HG03139 (cell line): Measurements from ENCODE around the gene FBLN5.

ENCODE experiments used
- ATAC-seq: cut with Tn5 transposase; IDR thresholded peaks from one replicate; pipeline ENCODE4 v1.9.1; 2021; ENCODE audit not compliant: unreplicated experiment

FBLN5 gene

DNA sequence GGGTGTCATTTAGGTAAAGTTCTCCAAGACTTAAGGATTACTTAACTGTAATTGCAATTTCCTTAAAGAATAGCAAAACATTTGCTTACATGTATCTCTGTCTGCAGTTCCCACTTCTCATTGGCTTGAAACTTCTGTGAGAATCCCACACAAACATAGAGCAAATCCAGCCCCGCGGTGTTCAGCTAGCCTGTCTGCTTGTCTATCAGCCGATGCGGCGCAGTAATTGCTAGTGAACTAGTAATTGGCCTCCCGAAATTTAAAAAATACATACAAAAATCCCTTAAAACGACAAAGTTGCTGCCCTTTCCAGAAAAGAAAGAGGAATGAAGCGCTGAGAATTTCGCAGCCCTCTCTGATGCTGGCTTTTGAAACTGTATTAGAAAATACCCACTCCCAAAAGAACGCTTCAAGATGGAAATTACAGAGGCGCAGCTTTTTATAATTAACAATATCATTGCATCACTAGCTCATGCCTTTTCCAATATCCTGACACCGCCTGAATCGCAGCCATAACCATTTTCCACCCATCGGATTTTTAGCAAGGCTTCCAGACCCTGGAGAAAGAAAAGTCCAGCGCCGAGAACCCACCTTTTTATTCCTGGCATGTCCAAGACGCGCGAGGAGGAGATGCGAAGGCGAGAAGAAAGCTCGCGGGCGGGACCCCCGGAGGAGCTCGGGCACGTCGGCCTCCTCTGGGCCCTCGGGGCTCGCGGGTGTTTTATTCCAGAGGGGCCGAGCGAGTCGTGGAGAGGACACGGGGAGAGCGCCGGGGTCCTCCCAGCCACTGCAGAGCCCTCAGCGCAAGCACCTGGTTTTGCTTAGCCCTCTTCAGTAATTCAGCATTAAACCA lies 646 bp downstream of the FBLN5 start:
- no peak for ATAC-seq

GRCh38 chr14:91945751-91946621 lies 1.5 kb downstream of the FBLN5 start:
- no peak for ATAC-seq

DNA sequence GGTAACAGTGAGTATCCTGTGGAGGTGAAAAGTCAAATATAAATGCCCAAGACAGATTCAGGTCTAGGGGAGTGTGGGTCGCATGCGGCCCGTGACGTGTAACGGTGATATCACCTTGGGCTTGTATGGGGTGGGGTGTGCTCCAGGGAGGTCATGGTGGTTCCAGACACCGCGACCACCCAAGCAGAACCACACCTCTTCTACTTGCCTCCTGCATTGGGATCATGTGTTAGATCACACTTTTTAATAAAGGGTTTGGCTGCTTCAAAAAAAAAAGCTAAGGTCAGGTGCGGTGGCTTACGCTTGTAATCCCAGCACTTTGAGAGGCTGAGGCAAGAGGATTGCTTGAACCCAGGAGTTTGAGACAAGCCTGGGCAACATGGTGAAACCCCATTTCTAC lies 4.5 kb downstream of the FBLN5 start:
- ATAC-seq: no peak

- no peak for ATAC-seq
These were observed 5.4 kb downstream of the FBLN5 start for GRCh38 chr14:91942128-91942527.

DNA sequence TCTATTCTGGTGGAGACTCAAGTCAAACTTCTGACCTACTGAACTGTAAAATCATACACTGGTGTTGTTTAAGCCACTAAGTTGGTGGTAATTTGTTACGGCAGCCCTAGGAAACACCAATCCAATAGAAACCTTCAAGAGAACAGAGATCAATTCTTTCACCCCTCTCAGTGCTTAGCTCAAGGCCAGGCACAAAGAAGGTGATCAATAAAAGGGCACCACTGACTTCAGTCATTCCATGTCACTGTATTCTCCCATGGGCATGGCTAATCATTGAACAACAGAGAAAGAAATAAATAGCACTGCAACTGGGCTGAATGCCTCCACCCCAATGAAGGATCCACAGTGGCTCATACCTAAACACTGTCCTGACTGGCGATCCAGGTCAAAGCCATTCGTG lies 7.3 kb downstream of the FBLN5 start:
- no peak for ATAC-seq

DNA sequence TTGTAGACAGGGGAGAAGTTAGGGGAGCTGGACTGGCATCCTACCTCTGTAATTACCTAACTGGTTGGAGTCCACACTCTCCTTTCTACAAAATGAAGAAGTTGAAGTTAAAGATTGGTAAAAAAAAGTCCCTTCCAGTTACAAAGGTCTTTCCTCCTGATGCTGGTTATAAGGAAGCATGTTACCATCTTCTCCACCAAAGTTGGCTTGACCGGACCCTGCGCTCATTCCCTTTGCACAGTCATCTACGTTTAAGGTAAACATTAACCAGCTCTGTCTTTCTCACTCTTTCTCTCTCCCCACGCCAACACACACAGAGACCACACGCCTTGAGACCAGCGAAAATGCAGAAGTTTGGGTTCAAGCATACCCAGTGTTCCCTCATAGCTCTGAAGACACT lies 11.9 kb downstream of the FBLN5 start:
- no peak for ATAC-seq

DNA sequence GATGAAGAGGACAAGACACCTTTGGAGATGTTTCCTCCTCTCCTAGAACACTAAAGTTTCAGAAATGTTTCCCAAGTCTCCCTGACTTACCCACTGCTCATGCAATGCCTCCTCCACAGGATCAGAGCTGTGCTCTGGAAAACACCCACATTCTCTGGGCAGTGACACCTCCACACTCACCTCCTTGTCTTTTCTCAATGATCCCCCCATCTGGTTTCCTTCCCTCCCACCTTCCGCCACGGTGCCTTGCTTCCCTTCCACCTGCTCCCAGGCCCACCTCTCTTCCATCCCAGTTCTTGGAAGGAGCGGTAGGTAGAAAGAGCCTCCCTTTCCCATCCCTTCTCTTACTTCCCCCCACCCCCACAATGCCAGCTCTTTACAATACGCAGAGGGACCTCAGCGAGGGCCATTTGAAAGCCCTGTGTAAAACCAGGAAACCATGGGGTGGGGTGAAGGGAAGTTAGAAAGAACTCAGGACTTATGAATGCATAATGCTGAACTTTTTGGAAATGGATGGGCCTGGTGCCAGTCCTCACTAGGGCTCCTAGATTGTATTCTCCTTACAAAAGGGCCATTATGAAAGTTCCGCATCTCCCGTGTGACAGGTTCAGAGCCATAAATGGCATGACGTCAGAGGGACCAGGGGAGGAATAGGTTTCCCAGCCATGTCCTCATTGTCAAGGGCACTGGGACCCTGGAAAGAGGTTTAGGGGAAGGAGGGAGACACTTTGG lies 12.8 kb downstream of the FBLN5 start:
- ATAC-seq: no peak

- no peak for ATAC-seq
These were observed 15.9 kb downstream of the FBLN5 start for GRCh38 chr14:91931478-91932088.

DNA sequence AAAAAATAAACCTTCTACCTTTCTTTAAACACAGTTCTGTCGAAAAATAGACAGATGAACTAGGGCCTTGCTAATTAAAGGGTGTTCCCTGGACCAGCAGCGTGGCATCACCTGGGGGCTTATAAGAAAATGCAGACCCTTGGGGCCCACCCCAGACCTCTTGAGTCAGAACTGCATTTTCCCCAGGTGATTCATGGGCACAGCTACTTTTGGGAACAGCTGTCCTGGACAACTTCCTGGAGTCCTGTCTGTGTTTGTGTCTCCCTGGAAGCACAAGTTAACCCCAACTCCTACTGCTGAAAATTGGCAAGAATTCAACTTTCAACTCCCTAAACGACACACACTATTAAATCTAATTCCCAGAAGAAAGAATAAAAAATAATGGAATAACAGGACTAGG lies 17.8 kb downstream of the FBLN5 start:
- ATAC-seq: no peak

DNA sequence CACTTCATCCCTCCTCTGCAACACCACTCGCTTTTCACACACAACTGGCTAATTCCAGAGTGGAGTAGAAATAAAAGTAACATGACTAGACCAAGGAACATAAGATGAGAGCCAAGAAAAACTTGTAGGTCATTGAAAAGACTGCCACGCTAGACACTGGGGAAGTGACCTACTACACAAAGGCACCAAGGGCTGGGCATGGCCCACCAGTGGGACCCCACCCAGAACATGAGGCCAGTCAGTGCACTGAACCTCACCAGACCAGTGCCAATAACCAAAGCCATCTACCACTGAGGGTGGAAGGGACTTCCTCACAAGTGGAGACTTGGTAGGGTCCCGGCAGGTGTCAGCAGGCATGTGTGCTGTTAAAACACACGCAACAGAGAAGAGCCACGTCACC lies 19.7 kb downstream of the FBLN5 start:
- ATAC-seq: no peak

DNA sequence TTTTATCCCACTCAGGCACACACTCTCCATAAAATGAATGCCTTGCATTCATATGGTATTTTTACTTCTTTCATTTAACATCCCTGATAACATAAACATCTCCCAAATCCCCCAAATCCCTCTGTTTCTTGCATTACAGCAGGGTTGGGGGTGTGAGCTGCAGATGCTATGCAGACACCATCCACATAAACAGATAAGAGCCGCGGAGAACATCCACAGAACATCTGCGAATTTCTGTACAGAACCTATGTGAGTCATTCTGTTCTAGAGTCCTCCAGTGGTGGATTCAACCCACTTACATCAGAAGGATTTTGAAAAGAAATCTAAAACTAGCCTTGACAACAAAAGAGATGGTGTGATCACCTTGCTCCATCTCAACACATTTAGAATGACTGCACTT lies 20.3 kb downstream of the FBLN5 start:
- ATAC-seq: no peak

DNA sequence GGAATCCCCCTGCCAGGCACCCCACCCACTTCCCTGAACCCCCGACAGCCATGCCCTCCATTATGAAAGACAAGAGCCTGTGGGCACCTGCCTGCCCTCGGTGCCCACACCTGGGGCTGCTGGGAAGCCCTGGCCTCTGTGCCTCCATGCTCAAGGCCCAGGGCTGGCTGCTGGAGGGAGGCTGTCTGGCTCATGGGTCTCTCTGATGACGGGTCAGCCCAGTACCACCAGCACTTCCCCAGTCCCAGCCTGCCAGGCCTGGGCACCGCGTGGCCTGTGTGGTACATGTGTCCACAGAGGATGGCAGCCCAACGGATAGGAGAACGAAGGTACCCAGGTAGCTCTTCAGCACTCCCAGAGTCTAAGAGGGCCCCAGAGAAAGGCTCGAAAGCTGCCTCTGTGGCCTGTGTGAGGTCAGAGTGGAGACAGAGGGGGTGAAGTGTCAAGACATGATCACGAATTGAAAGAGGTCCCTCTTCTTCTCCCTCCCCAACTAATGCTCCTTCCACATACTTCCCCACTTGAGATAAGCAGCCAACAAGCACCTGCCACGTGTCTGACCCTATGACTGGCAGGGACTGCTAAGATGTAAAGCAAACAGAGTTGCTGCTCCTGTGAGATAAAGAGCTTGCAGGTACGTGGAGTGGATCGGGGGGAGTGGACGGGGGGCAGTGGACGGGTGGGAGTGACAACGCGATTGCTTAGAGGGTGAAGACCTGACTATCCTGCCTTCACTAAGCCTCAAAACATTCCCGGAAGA lies 21.2 kb downstream of the FBLN5 start:
- no peak for ATAC-seq

- ATAC-seq: no peak
These were observed 21.8 kb downstream of the FBLN5 start for GRCh38 chr14:91925727-91926121.

GRCh38 chr14:91925001-91925726 lies 22.3 kb downstream of the FBLN5 start:
- no peak for ATAC-seq

GRCh38 chr14:91920526-91920925 lies 27.0 kb downstream of the FBLN5 start:
- ATAC-seq: no peak

DNA sequence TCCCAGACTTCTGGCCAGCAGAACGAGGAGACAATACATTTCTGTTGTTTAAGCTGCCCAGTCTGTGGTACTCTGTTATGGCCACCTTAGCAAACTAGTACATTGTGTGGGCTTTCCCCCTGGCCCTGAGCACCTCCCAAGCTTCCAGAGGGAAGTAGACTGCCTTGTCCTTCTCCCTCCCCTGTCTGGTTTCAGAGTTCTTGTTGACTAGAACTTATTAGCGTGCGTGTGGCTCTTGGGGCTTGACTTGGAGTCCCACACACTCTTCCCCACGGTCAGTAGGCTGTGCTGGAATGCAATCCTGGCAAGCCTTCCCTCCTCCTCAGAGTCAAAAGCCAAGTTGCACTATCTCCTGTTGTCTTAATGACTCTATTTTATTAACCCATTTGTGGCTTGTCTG lies 27.7 kb downstream of the FBLN5 start:
- ATAC-seq: no peak

- ATAC-seq: no peak
These were observed 29.2 kb downstream of the FBLN5 start for GRCh38 chr14:91918186-91918883.

GRCh38 chr14:91912035-91912434 lies 35.5 kb downstream of the FBLN5 start:
- no peak for ATAC-seq

GRCh38 chr14:91911474-91912032 lies 35.9 kb downstream of the FBLN5 start:
- no peak for ATAC-seq
